Fibroblast of the aortic adventitia (primary cell): ENCODE measurements around the gene GPR3. TPM values are rescaled to one million over a fixed set of nuclear protein-coding genes. Genes with fewer than 3 reads are reported as not detected.
A peak's percentile ranks its signal among the peaks of the same experiment; 100 is the strongest.

Experiments used
- DNase-seq: peaks from one replicate; pipeline ENCODE4 v3.0.0-alpha.2; 2010; ENCODE audit warnings: low read depth
- H3K4me3 ChIP-seq: 2 replicates; pipeline ENCODE4 v1.5.1; 2011; ENCODE audit warnings: low read depth, mild to moderate bottlenecking, control low read depth, low read length, moderate library complexity
- total RNA-seq: library from RNA; depleted of rRNA; stranded (reverse); fragments of >200 nt; gene quantifications from 2 replicates; pipeline ENCODE4 v1.2.3, GENCODE V29; 2012; ENCODE audit warnings: low replicate concordance
- TF ChIP-seq, protein P1 (sequence below): IDR thresholded peaks from 2 replicates; pipeline ENCODE4 v1.5.1; 2011; ENCODE audit warnings: mild to moderate bottlenecking, low read length, control low read depth, inconsistent platforms; ENCODE audit not compliant: insufficient read depth

GPR3 gene
- total RNA-seq, 1 donor: 0.99 TPM

DNA sequence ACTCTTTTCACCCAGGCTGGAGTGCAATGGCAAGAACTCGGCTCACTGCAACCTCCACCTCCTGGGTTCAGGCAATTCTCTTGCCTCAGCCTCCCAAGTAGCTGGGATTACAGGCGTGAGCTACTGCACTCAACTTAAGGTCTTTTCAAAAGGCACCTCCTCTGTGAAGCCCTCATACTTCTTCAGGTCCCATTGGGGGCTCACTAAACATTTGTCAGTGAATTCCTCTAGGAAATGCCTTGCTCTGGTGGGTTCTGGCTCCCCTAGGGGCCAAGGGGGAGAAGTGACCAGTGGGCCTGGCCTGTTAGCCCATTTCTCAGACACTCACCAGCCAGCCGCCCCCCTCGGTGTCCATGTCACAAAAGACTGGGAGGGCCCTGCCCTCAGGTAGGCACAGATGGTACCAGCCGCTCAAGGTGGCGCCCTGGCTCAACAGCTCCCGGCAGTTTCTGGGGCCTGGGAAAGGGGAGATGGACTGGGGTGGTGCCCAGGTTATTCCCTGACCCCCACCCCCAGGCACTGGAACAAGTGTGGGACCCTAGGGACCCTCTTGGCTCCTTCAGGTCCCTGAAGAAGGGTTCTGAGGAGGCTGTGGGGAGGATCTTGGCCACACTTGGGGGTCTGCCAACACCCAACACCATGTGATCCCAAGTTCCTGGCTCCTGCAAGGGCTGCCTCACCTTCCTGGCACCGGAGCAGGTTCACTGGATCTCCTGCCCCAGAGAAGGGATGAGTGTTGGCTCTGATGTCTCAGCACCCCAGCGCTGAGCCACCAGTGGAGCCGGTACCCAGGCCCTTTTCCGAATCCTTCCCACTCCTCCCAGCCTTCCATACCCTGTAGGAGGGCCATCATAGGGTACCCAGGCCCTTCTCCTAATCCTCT, 19.4 kb upstream of the GPR3 start:
- no peak overlapping the region for H3K4me3 ChIP-seq
- TF ChIP-seq, protein P1, sequence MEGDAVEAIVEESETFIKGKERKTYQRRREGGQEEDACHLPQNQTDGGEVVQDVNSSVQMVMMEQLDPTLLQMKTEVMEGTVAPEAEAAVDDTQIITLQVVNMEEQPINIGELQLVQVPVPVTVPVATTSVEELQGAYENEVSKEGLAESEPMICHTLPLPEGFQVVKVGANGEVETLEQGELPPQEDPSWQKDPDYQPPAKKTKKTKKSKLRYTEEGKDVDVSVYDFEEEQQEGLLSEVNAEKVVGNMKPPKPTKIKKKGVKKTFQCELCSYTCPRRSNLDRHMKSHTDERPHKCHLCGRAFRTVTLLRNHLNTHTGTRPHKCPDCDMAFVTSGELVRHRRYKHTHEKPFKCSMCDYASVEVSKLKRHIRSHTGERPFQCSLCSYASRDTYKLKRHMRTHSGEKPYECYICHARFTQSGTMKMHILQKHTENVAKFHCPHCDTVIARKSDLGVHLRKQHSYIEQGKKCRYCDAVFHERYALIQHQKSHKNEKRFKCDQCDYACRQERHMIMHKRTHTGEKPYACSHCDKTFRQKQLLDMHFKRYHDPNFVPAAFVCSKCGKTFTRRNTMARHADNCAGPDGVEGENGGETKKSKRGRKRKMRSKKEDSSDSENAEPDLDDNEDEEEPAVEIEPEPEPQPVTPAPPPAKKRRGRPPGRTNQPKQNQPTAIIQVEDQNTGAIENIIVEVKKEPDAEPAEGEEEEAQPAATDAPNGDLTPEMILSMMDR: peak; percentile 38
- DNase-seq: no peak

DNA sequence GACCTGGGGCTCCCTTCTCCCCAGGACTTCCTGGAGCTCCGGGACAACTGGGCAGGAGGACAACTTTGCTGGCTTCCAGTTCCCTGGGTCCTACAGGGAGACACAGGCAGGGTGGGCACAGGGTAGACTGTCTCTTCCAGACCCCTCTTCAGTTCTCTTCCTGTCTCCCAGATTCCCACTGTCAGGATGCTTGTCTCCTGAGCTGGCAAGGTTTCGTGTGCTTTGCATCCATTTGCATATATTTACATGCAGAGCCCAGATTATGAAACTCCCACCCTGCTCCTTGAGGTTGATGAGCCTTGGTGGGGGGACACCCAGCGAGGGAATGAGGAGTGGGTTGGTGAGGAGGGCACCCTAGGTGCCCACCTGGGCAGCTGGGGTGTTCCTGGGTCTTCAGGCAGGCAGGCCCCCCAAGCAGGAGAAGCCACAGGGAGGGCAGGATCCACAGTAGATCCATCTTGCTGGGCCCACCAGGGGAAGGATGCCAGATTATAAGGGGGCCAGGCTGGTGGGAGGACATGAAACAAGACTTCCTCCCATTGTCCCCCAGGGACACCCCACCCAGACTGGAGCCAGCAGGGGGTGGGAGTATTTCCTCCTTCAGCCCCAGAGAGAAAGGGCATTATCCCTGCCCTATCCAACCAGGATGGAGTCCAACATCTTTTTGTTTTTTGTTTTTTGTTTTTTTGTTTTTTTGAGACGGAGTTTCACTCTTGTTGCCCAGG, 17.9 kb upstream of the GPR3 start, which contains the start of gene FCN3:
FCN3 (minus strand) TSS at position 463 of the 725 bp plus-strand sequence; CDS start at position 457, 6 bp downstream.
- TF ChIP-seq, protein P1: no peak
- no peak for DNase-seq
- no peak within 1 kb of the TSS for H3K4me3 ChIP-seq

DNA sequence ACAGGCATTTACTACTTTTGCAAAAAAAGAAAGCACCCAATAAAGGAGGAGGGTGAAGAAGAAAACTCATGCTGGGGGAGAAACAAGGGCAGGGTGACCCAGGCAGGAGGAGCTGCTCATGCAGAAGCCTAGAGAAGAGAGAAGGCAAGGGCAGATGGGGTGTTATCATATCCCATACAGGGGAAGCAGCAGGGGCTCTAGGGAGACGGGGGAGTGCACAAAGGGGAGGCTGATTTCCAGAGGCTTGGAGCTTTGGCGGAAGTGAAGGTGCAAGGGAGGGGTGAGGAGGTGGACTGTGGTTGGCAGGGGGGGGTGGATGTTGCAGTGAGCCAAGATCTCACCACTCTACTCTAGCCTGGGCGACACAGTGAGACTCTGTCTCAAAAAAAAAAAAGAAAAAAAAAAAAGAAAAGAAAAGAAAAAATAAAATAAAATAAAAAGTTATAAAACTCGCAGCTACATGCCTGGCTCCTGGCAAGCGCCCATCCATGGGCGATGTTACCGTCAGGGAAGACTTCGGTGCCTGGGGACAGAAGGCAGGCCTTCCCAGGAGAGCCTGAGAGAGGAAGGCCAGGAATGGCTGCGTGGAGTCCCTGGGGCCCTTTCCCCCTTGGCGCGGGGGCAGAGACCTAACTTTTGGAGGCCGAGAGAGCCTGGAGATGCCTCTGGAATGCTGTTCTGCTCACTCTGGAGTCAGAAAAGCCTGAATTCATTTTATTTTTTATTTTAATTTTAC, 14.5 kb upstream of the GPR3 start:
- no peak overlapping the region for H3K4me3 ChIP-seq
- no peak for DNase-seq
- TF ChIP-seq, protein P1: no peak

DNA sequence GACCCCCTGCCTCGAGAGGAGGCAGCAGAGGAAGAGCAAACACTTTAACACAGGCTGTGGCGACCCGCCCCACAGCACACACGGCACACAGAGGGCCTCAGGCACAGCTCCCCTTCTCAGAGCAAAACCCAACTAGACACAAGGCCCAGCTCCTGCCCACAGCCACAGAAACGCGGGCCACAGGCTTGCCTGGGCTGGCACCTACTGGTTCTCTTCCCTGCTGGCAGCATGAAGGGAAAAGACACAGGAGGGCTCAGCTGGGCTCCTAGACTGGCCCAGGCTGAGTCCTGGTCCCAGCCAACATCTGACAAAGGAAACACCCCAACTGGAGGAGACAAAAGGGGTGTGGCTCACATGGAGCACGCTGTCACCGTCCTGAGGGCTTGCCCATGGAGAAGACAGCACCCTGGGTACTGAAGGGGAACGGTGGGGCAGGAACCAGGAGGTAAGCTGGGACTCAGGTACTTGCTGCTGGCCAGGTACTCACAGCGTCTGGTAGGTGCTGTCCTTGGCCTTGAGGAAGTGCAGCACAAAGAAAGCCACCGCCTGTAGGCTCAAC, 12.8 kb upstream of the GPR3 start:
- TF ChIP-seq, protein P1: no peak
- H3K4me3 ChIP-seq: no peak overlapping the region
- no peak for DNase-seq

DNA sequence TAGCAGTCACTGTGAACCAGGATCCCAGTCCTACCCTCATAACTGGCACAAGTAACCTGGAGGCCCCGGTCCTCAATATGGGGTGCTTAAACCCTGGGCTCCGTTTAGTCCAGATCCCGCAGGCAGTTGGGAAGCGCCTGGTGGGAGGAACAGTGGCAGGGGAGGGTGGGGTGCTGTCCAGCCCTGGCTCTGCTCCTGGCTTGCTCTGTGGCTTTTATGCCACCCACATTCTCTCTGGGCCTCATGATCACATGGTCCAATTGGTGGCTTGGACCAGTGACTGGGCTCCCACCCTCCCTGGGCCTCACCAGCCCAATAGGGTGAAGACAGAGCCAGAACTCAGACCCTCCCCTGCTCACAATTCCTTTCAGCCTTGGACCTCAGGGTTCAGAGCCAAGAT, 12.2 kb upstream of the GPR3 start:
- no peak for DNase-seq

More for the DNA sequence above, 12.2 kb upstream of the GPR3 start:
- no peak overlapping the region for H3K4me3 ChIP-seq
- TF ChIP-seq, protein P1: no peak
